ENCODE data around the gene LIMK2.

GRCh38 chr22:31279821-31280505 is 67.9 kb downstream of the LIMK2 start:
- TF ChIP-seq, protein P1, sequence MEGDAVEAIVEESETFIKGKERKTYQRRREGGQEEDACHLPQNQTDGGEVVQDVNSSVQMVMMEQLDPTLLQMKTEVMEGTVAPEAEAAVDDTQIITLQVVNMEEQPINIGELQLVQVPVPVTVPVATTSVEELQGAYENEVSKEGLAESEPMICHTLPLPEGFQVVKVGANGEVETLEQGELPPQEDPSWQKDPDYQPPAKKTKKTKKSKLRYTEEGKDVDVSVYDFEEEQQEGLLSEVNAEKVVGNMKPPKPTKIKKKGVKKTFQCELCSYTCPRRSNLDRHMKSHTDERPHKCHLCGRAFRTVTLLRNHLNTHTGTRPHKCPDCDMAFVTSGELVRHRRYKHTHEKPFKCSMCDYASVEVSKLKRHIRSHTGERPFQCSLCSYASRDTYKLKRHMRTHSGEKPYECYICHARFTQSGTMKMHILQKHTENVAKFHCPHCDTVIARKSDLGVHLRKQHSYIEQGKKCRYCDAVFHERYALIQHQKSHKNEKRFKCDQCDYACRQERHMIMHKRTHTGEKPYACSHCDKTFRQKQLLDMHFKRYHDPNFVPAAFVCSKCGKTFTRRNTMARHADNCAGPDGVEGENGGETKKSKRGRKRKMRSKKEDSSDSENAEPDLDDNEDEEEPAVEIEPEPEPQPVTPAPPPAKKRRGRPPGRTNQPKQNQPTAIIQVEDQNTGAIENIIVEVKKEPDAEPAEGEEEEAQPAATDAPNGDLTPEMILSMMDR (IDR thresholded peaks at IDR 0.05; ENCODE audit: poor library complexity, severe bottlenecking): no peak
- no peak for TF ChIP-seq EP300 (conservative IDR thresholded peaks at IDR 0.05; ENCODE audit: poor library complexity, severe bottlenecking)

Measured in neural cell (in vitro differentiated cells).